Endothelial cell of umbilical vein (primary cell): Measurements from ENCODE around the gene TRPM1. TPM values are rescaled to one million over a fixed set of nuclear protein-coding genes. Genes with fewer than 3 reads are reported as not detected.

ENCODE experiments used
- BruUV-seq: library from RNA; stranded (reverse); fragments of 400-500 nt; replicated peaks from 2 replicates; lab custom pipeline; 2021; lab: Mats Ljungman, UMichigan
- CTCF ChIA-PET: fragments of 300-600, 350-600 bp; sonication (Branson Sonifier 250); formaldehyde crosslinking; loops from one replicate; lab custom pipeline; 2021; ENCODE audit warnings: antibody characterized with exemption, inconsistent platforms; lab: Charles Lee
- POLR2A ChIA-PET: fragments of 300-600, 350-600 bp; sonication (Branson Sonifier 250); formaldehyde crosslinking; loops from one replicate; lab custom pipeline; 2021; ENCODE audit warnings: antibody characterized with exemption, inconsistent platforms; lab: Charles Lee
- DNase-seq: peaks from one replicate; pipeline ENCODE4 v3.0.0-alpha.2; 2011; ENCODE audit warnings: low read depth, low spot score
- FAIRE-seq: peaks from 2 replicates; lab custom pipeline; 2011; peaks lifted over from hg19 to GRCh38; lab: Jason Lieb, UNC
- H2AFZ ChIP-seq: 2 replicates; pipeline ENCODE4 v1.6.0; 2012; ENCODE audit warnings: low read depth, low read length, control low read depth, inconsistent platforms
- H3K27ac ChIP-seq: 2 replicates; pipeline ENCODE4 v1.5.1; 2011; ENCODE audit warnings: low read depth, mild to moderate bottlenecking, control low read depth, low read length, moderate library complexity; ENCODE audit not compliant: insufficient read depth
- H3K27me3 ChIP-seq, 2 experiments: 2 replicates each; pipeline versions ENCODE4 v1.6.0 to v1.6.1; 2011; ENCODE audit warnings: low read length in 2 of 2, mixed read lengths in 1 of 2; ENCODE audit not compliant: control insufficient read depth in 2 of 2, insufficient read depth in 2 of 2
- H3K36me3 ChIP-seq, 2 experiments: 2 replicates in 1 of 2; 3 replicates in 1 of 2; pipeline ENCODE4 v1.5.1; 2011; ENCODE audit warnings: low read length in 2 of 2, mild to moderate bottlenecking in 1 of 2, moderate library complexity in 1 of 2; ENCODE audit not compliant: control insufficient read depth in 2 of 2, insufficient read depth in 2 of 2; ENCODE audit errors: extremely low read depth in 1 of 2
- H3K4me1 ChIP-seq: 3 replicates; pipeline ENCODE4 v1.5.1; 2011; ENCODE audit warnings: mild to moderate bottlenecking, low read length; ENCODE audit not compliant: control insufficient read depth, insufficient read depth; ENCODE audit errors: extremely low read depth
- H3K4me2 ChIP-seq: 2 replicates; pipeline ENCODE4 v1.6.1; 2011; ENCODE audit warnings: low read length, control low read depth, mixed read lengths; ENCODE audit not compliant: insufficient read depth
- H3K4me3 ChIP-seq, 3 experiments: fragments of 200-600 bp in 1 of 3; sonication (generic), shearing (Covaris generic) in 1 of 3; replicated peaks in 1 of 3; 2 replicates each; pipeline ENCODE4 v1.5.1; 2011 to 2016; ENCODE audit warnings: control low read depth in 3 of 3, low read length in 3 of 3, mild to moderate bottlenecking in 2 of 3, inconsistent platforms in 1 of 3, low read depth in 1 of 3, moderate library complexity in 1 of 3; ENCODE audit not compliant: insufficient read depth in 1 of 3
- H3K79me2 ChIP-seq: 2 replicates; pipeline ENCODE4 v1.6.0; 2012; ENCODE audit warnings: low read length, inconsistent platforms; ENCODE audit not compliant: control insufficient read depth, insufficient read depth
- H3K9ac ChIP-seq: replicated peaks from 2 replicates; pipeline ENCODE3; 2011; ENCODE audit warnings: low read length, control low read depth; ENCODE audit not compliant: insufficient read depth; ENCODE audit errors: extremely low read depth
- H3K9me1 ChIP-seq: replicated peaks from 3 replicates; pipeline ENCODE4 v1.6.0; 2011; ENCODE audit warnings: mild to moderate bottlenecking, low read length; ENCODE audit not compliant: control insufficient read depth, insufficient read depth; ENCODE audit errors: extremely low read depth
- H3K9me3 ChIP-seq: replicated peaks from 2 replicates; pipeline ENCODE4 v1.5.1; 2012; ENCODE audit warnings: low read length, inconsistent platforms; ENCODE audit not compliant: control insufficient read depth, insufficient read depth
- H4K20me1 ChIP-seq: replicated peaks from 2 replicates; pipeline ENCODE3; 2011; ENCODE audit warnings: mild to moderate bottlenecking, low read length; ENCODE audit not compliant: control insufficient read depth, insufficient read depth; ENCODE audit errors: extremely low read depth
- EZH2 ChIP-seq: IDR thresholded peaks from 2 replicates; pipeline ENCODE4 v1.6.1; 2012; ENCODE audit warnings: borderline replicate concordance, low read depth, mild to moderate bottlenecking, moderate library complexity, low read length, inconsistent platforms; ENCODE audit not compliant: severe bottlenecking
- FOS ChIP-seq: IDR thresholded peaks from 2 replicates; pipeline ENCODE4 v1.6.1; 2011; ENCODE audit warnings: mild to moderate bottlenecking, low read length, moderate library complexity, borderline replicate concordance; ENCODE audit not compliant: insufficient read depth
- GATA2 ChIP-seq: IDR thresholded peaks from 2 replicates; pipeline ENCODE4 v1.7.0; 2011; ENCODE audit warnings: low read depth, mild to moderate bottlenecking, moderate library complexity, mixed read lengths, low read length; ENCODE audit not compliant: insufficient read length, insufficient read depth
- JUN ChIP-seq: IDR thresholded peaks from 2 replicates; pipeline ENCODE4 v1.6.1; 2011; ENCODE audit warnings: borderline replicate concordance, low read depth; ENCODE audit not compliant: insufficient read length, insufficient read depth
- MYC ChIP-seq: IDR thresholded peaks from one replicate; pipeline ENCODE4 v1.6.1; 2011; ENCODE audit warnings: mild to moderate bottlenecking, low read depth, low read length
- POLR2A ChIP-seq: IDR thresholded peaks from 2 replicates; pipeline ENCODE4 v1.6.1; 2012; ENCODE audit warnings: low read depth, mild to moderate bottlenecking, control low read depth, low read length
- POLR2AphosphoS5 ChIP-seq: IDR thresholded peaks from 2 replicates; pipeline ENCODE4 v1.6.1; 2012; ENCODE audit warnings: low read depth, mild to moderate bottlenecking, control low read depth, low read length, moderate library complexity; ENCODE audit not compliant: insufficient read depth
- dilution Hi-C: fragments of 300-500 bp; cut with MboI; formaldehyde crosslinking; loops from one replicate; pipeline ENCODE4 v1.15.0; 2019; ENCODE audit warnings: low sequenced_read_pairs; ENCODE audit not compliant: extremely low pct_ligation_motif_present
- intact Hi-C: fragments of 100-400 bp; cut with micrococcal nuclease; formaldehyde crosslinking; loops from one replicate; pipeline ENCODE4 v1.10.0; 2022
- polyA plus RNA-seq, 4 experiments: library from polyadenylated mRNA; depleted of rRNA in 3 of 4; stranded (reverse) in 3 of 4; unstranded in 1 of 4; fragments of >200 nt; gene quantifications; 2 replicates each; pipeline versions ENCODE4 v1.2.1 to v1.2.3, GENCODE V29; 2011 to 2012; ENCODE audit warnings: missing spikeins in 1 of 4
- total RNA-seq: library from RNA; stranded (reverse); gene quantifications from 2 replicates; pipeline ENCODE4 v1.2.3, GENCODE V29; 2021
- TF ChIP-seq, protein P1 (sequence below), 2 donors: IDR thresholded peaks; 1 replicate in 1 of 2; 2 replicates in 1 of 2; pipeline ENCODE4 v1.5.1; 2011; ENCODE audit warnings: low read length in 2 of 2, mild to moderate bottlenecking in 2 of 2, moderate library complexity in 2 of 2, control low read depth in 1 of 2, inconsistent platforms in 1 of 2, low read depth in 1 of 2; ENCODE audit not compliant: insufficient read depth in 1 of 2; ENCODE audit errors: extremely low read depth in 1 of 2
- TF ChIP-seq, protein P2 (sequence below): IDR thresholded peaks from 2 replicates; pipeline ENCODE4 v1.6.1; 2011; ENCODE audit not compliant: insufficient read depth, insufficient read length

TRPM1 gene
- total and polyA plus RNA-seq, 2 donors (not counting 3 experiments of a cell fraction or from before 2014, with no cell fraction given) = 0.19 TPM; not detected in 1

DNA sequence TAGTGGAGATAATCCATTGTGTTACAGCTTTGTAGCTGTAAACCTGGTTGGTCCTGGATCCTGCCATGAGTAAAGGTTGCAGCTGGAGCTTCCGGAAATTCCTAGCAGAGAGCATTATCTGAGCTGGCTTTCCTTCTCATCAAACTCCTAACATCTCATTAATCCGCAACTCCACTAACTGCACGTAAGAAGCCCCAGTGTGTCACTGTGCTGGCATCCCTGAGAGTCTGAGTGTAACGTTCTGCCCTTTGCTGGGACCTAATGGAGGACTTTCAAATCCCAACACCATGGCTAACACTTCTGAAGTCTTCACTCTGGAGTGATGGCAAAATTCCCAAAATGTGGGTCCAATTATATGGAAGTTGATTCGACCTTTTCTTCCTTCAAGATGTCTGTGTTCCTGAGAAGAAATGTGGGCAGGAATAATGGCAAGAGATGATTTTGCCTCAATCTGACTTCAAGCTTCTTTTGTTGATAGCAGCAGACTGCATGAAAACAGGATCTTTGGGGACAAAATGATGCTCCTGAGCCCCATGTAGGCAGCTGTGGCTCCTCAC is 9.6 kb upstream of the TRPM1 start:
- no peak for TF ChIP-seq POLR2A
- TF ChIP-seq, protein P1, sequence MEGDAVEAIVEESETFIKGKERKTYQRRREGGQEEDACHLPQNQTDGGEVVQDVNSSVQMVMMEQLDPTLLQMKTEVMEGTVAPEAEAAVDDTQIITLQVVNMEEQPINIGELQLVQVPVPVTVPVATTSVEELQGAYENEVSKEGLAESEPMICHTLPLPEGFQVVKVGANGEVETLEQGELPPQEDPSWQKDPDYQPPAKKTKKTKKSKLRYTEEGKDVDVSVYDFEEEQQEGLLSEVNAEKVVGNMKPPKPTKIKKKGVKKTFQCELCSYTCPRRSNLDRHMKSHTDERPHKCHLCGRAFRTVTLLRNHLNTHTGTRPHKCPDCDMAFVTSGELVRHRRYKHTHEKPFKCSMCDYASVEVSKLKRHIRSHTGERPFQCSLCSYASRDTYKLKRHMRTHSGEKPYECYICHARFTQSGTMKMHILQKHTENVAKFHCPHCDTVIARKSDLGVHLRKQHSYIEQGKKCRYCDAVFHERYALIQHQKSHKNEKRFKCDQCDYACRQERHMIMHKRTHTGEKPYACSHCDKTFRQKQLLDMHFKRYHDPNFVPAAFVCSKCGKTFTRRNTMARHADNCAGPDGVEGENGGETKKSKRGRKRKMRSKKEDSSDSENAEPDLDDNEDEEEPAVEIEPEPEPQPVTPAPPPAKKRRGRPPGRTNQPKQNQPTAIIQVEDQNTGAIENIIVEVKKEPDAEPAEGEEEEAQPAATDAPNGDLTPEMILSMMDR (IDR thresholded peaks at IDR 0.05; ENCODE audit: extremely low read depth in 1 of 2, insufficient read depth in 1 of 2, low read depth in 1 of 2, low read length in 2 of 2) = no peak
- TF ChIP-seq GATA2 = no peak
- TF ChIP-seq EZH2 = no peak
- no peak for TF ChIP-seq MYC
- TF ChIP-seq POLR2AphosphoS5 = no peak
- TF ChIP-seq, protein P2, sequence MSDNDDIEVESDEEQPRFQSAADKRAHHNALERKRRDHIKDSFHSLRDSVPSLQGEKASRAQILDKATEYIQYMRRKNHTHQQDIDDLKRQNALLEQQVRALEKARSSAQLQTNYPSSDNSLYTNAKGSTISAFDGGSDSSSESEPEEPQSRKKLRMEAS = no peak
- TF ChIP-seq FOS = no peak
- no peak for TF ChIP-seq JUN
- ChIA-PET POLR2A (no interaction called here), CTCF (interaction anchor here (2.8 kb wide), 1 partner anchor 18 kb away, joined by 17 read pairs; no protein-coding TSS in a partner anchor)
- dilution Hi-C loops (no loop called here), intact Hi-C loops (no loop called here)
- H3K27me3 ChIP-seq = peaks cover 2 to 4% of the 10 kb centered on the region in 2 experiments
- H2AFZ ChIP-seq = no peak overlapping the region
- no peaks in the 10 kb centered on the region for H3K36me3 ChIP-seq
- H3K9me1 ChIP-seq = no peaks in the 10 kb centered on the region
- no peaks in the 10 kb centered on the region for H4K20me1 ChIP-seq
- H3K4me1 ChIP-seq = no peaks in the 10 kb centered on the region
- no peak overlapping the region for H3K9ac ChIP-seq
- no peak for DNase-seq
- BruUV-seq = no TSS peak
- H3K27ac ChIP-seq = no peak overlapping the region
- no peaks in the 10 kb centered on the region for H3K9me3 ChIP-seq
- H3K4me3 ChIP-seq = no peak overlapping the region
- H3K4me2 ChIP-seq = no peak overlapping the region
- H3K79me2 ChIP-seq = no peaks in the 10 kb centered on the region
- no peak for FAIRE-seq
